Large intestine (tissue), 3 donors: ENCODE results near the gene CRYBG1. TPM values are rescaled to one million over a fixed set of nuclear protein-coding genes. Genes with fewer than 3 reads are reported as not detected.
"Not testable (repeated sequence)": the region's sequence is repeated elsewhere in the genome, so short reads cannot be mapped to it uniquely, and the experiment has no call there.

Experiments used
- DNase-seq, 2 donors: peaks; one replicate each; pipeline versions ENCODE4 v3.0.0 to v3.0.0-alpha.2; 2013
- H3K27ac ChIP-seq: one replicate; pipeline ENCODE4 v1.5.1; 2013; ENCODE audit warnings: low read length
- H3K27me3 ChIP-seq: 2 replicates; pipeline ENCODE4 v1.6.1; 2013; ENCODE audit warnings: low read length; ENCODE audit not compliant: control insufficient read depth, insufficient read depth
- H3K36me3 ChIP-seq: 2 replicates; pipeline ENCODE4 v1.6.1; 2013; ENCODE audit warnings: low read length; ENCODE audit not compliant: control insufficient read depth, insufficient read depth
- H3K4me1 ChIP-seq: one replicate; pipeline ENCODE4 v1.6.1; 2013; ENCODE audit warnings: low read length; ENCODE audit not compliant: control insufficient read depth, insufficient read depth
- H3K4me3 ChIP-seq: one replicate; pipeline ENCODE4 v1.5.1; 2013; ENCODE audit warnings: low read length
- H3K9me3 ChIP-seq: one replicate; pipeline ENCODE4 v1.6.1; 2013; ENCODE audit warnings: mild to moderate bottlenecking, low read depth, low read length, moderate library complexity; ENCODE audit not compliant: control insufficient read depth
- WGBS: methylation state at CpG from one replicate; pipeline ENCODE4 v1.1.5; 2013; ENCODE audit warnings: low lambda C conversion rate; ENCODE audit not compliant: insufficient coverage; 5-methylcytosine and 5-hydroxymethylcytosine counted together
- polyA plus RNA-seq: library from polyadenylated mRNA; unstranded; fragments of 120-200 nt; gene quantifications from one replicate; pipeline ENCODE4 v1.2.1, GENCODE V29; 2013

CRYBG1 gene
- polyA plus RNA-seq, 1 donor, result 26.5 TPM

GRCh38 chr6:106546261-106546690 lies 185.8 kb downstream of the CRYBG1 start:
- peaks cover 20% of the 10 kb centered on the region for H3K36me3 ChIP-seq
- no peaks in the 10 kb centered on the region for H3K27me3 ChIP-seq
- no CpG with 5 or more reads among the region's 2 CpGs for WGBS
- H3K27ac ChIP-seq, result peak overlapping the region; percentile 0
- H3K4me1 ChIP-seq, result peaks cover 10% of the 10 kb centered on the region
- no peak for DNase-seq
- H3K9me3 ChIP-seq, result no peaks in the 10 kb centered on the region
- no peak overlapping the region for H3K4me3 ChIP-seq

- Histone ChIP-seq H3K9me3 (no peaks in the 10 kb centered on the region), H3K4me3 (no peak overlapping the region), H3K27ac (peak overlapping the region; percentile 42), H3K4me1 (peaks cover 10% of the 10 kb centered on the region), H3K27me3 (no peaks in the 10 kb centered on the region), H3K36me3 (peaks cover 17% of the 10 kb centered on the region)
- peak; percentile 17 to 31 for DNase-seq
- WGBS, result 43% methylated on average over 2 of the region's 5 CpGs
Observed at GRCh38 chr6:106546691-106547414, 186.3 kb downstream of the CRYBG1 start.

DNA sequence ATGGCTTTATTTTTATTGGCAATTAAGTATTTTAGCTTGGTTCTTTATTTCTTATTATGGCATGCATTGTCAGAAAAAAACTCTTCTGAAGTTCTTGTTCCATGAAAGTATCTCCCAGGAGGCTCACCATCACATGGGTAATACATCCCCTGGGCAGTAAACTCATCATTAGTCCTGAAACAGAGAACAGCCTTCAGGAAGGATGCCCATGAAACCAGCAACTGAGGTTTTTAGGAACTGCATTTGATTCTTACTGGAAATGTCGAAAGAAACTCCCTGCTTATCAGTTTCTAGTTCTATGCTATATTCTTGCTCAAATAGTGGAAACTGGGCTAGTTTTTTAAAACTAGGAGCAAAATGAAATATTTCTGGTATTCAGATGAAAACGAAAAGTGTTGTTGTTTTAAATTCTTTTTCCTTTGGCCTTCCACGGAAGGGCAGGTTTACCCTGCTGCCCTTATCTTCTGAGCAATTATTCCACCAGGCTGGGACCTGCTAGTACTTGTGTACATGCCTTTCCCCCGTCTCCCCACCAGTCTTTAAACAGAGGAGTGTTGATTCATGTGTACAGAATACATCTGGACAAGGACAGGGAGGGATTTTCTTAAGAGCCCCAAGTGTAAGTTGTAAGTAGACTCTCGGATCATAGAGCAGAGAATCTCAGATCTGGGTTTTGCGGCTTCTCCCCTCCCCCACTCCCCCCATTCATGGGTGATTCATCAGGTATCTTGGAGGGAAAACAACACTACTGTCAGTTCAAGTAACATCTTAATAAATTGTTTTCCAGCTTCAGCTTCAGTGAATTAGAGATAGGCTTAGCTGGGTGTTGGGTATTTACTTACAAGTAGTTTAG lies 187.3 kb downstream of the CRYBG1 start:
- H3K27me3 ChIP-seq, result no peaks in the 10 kb centered on the region
- peak overlapping the region; percentile 42 for H3K27ac ChIP-seq
- no peak overlapping the region for H3K4me3 ChIP-seq
- H3K4me1 ChIP-seq, result peaks cover 10% of the 10 kb centered on the region
- WGBS, result 0% methylated on average over 1 of the region's 6 CpGs
- peak in 1 of 2 donors; percentile 55 for DNase-seq
- no peaks in the 10 kb centered on the region for H3K9me3 ChIP-seq
- peaks cover 17% of the 10 kb centered on the region for H3K36me3 ChIP-seq

GRCh38 chr6:106548926-106549455 lies 188.5 kb downstream of the CRYBG1 start:
- DNase-seq, H3K27ac ChIP-seq, H3K9me3 ChIP-seq, H3K27me3 ChIP-seq, H3K4me3 ChIP-seq: not testable (repeated sequence)
- Histone ChIP-seq H3K36me3 (peaks cover 22% of the 10 kb centered on the region), H3K4me1 (peaks cover 10% of the 10 kb centered on the region)
- WGBS, result no CpG with 5 or more reads among the region's 6 CpGs

DNA sequence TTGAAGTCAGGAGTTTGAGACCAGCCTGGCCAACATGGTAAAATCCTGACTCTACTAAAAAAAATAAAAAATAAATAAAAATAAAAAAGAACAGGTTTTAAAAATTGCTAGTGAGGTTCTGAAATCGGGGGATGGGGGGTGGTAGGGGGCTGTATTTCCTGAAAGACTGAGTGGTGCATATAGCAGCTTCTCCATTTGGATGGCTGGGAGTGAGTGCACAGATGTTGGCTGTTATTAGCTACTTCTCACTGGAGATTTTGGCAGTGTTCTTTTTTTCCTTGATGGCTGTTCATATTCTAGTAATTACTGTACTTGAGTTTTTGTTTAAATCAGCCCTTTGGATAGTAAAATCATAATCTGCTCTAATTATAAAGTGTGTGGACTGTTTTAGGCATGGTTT lies 189.0 kb downstream of the CRYBG1 start:
- Histone ChIP-seq H3K36me3 (peaks cover 22% of the 10 kb centered on the region), H3K4me1 (peaks cover 10% of the 10 kb centered on the region), H3K4me3 (no peak overlapping the region), H3K9me3 (no peaks in the 10 kb centered on the region), H3K27ac (no peak overlapping the region), H3K27me3 (no peaks in the 10 kb centered on the region)
- 100% methylated on average over 1 of the region's 1 CpG for WGBS
- DNase-seq, result no peak

- Histone ChIP-seq H3K27me3 (no peaks in the 10 kb centered on the region), H3K36me3 (peaks cover 24% of the 10 kb centered on the region), H3K9me3 (no peaks in the 10 kb centered on the region), H3K27ac (no peak overlapping the region), H3K4me3 (no peak overlapping the region), H3K4me1 (peaks cover 10% of the 10 kb centered on the region)
- DNase-seq, result no peak
- no CpG with 5 or more reads among the region's 3 CpGs for WGBS
Observed at GRCh38 chr6:106551155-106551554, 190.6 kb downstream of the CRYBG1 start.

DNA sequence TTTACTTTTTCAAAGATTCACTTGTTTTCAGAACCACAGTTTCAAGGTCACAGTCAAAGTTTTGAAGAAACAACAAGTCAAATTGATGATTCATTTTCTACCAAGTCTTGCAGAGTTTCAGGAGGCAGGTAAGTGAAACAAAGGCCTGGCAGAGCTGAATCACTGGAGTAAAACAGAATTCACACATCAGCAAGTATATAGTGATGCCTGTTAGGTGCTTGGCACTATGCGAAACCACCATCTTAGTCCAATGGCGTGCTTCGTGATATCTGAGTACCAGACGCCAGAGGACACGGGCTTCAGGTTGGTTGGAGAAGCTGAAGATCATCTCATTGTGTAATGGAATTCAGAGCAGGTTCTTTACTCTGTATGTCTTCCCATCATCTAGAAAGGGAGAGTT lies 192.9 kb downstream of the CRYBG1 start:
- no peak for DNase-seq
- Histone ChIP-seq H3K4me3 (no peak overlapping the region), H3K27me3 (no peaks in the 10 kb centered on the region), H3K4me1 (peaks cover under 1% of the 10 kb centered on the region), H3K36me3 (peaks cover 25% of the 10 kb centered on the region), H3K27ac (no peak overlapping the region), H3K9me3 (no peaks in the 10 kb centered on the region)
- WGBS, result no CpG with 5 or more reads among the region's 5 CpGs

GRCh38 chr6:106555767-106556166 lies 195.2 kb downstream of the CRYBG1 start:
- Histone ChIP-seq H3K27me3 (no peaks in the 10 kb centered on the region), H3K4me1 (no peaks in the 10 kb centered on the region), H3K36me3 (peaks cover 28% of the 10 kb centered on the region), H3K9me3 (no peaks in the 10 kb centered on the region), H3K27ac (no peak overlapping the region), H3K4me3 (no peak overlapping the region)
- no CpG with 5 or more reads among the region's 5 CpGs for WGBS
- DNase-seq, result no peak

DNA sequence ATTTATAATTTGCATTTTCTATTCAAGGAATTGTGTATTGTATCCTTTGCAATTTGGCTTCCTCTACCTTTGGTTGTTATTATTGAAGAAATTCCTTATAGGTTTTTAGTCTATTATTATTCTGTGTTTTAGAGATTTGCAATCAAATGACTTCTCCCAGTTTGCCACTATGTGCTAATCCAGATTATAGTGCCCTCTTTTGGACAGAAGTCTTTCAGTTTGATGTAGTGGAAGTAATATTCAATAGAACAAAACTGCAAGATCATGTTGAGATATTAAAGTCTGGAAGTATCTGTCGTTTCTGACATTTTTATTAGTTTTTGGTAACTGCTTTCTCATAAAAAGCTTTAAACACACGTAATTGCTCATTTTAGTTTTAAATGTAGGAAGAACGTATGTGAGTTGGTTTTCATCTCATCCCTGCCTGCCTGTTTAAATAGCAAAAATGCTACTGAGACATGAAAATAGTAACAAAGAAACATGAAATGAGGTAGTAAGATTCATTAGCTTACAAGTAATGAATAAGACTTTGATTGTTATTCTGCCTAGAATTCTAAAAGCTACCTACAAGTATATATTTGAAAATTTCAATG lies 195.9 kb downstream of the CRYBG1 start:
- Histone ChIP-seq H3K4me1 (no peaks in the 10 kb centered on the region), H3K27ac (no peak overlapping the region), H3K9me3 (no peaks in the 10 kb centered on the region), H3K4me3 (no peak overlapping the region), H3K27me3 (no peaks in the 10 kb centered on the region), H3K36me3 (peaks cover 29% of the 10 kb centered on the region)
- WGBS, result 87% methylated on average over 3 of the region's 3 CpGs
- no peak for DNase-seq

DNA sequence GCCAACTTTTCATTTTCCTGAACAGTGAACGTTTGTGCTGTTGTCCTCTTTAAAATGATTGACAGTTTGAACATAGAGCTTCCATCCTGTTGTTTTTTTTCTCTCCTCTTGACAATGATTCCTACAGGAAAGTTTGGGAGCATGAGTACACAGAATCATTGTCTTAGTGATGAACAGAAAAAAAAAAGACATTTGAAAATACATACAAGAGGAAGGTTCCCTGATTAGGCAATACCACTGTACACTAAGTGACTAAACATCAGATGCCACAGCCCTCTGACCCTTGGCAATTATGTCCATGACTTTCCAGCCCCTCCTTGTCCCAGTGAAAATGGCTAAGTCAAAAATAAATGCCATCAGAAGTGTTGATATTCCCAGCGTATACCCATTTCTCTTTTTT lies 197.3 kb downstream of the CRYBG1 start:
- Histone ChIP-seq H3K36me3 (peaks cover 29% of the 10 kb centered on the region), H3K4me3 (no peak overlapping the region), H3K27me3 (no peaks in the 10 kb centered on the region), H3K4me1 (no peaks in the 10 kb centered on the region), H3K27ac (no peak overlapping the region), H3K9me3 (no peaks in the 10 kb centered on the region)
- DNase-seq, result no peak
- 80% methylated on average over 2 of the region's 2 CpGs for WGBS
